A673 (cell line): ENCODE measurements around the gene NREP. TPM values are rescaled to one million over a fixed set of nuclear protein-coding genes. Genes with fewer than 3 reads are reported as not detected.

Experiments
- BruUV-seq: library from RNA; stranded (reverse); fragments of 400-500 nt; replicated peaks from 2 replicates; lab custom pipeline; 2021; lab: Mats Ljungman, UMichigan
- CTCF ChIA-PET: fragments of 300-600 bp; sonication (Branson Sonifier 250); formaldehyde crosslinking; loops from one replicate; lab custom pipeline; 2022; ENCODE audit warnings: antibody characterized with exemption; lab: Charles Lee
- POLR2A ChIA-PET: fragments of 300-600 bp; sonication (Branson Sonifier 250); formaldehyde crosslinking; loops from one replicate; lab custom pipeline; 2022; ENCODE audit warnings: antibody characterized with exemption; ENCODE audit not compliant: low non-redundant PET; lab: Charles Lee
- DNase-seq: peaks from one replicate; pipeline ENCODE4 v3.0.0-alpha.2; 2015; ENCODE audit warnings: low spot score
- H3K27ac ChIP-seq: fragments of 200-600 bp; sonication (generic); 2 replicates; pipeline ENCODE4 v1.5.1; 2016; ENCODE audit warnings: mixed run types, low read depth, mild to moderate bottlenecking, mixed read lengths, antibody characterized with exemption, low read length; ENCODE audit not compliant: poor library complexity, severe bottlenecking
- H3K27me3 ChIP-seq: fragments of 200-600 bp; sonication (generic); replicated peaks from 2 replicates; pipeline ENCODE4 v1.6.1; 2017; ENCODE audit warnings: mixed run types, low read depth, mild to moderate bottlenecking, mixed read lengths, antibody characterized with exemption, low read length; ENCODE audit not compliant: insufficient read depth, poor library complexity
- H3K36me3 ChIP-seq: fragments of 200-600 bp; sonication (generic); 2 replicates; pipeline ENCODE4 v1.6.1; 2016; ENCODE audit warnings: mixed run types, mild to moderate bottlenecking, mixed read lengths, antibody characterized with exemption, low read length; ENCODE audit not compliant: insufficient read depth, poor library complexity, severe bottlenecking
- H3K4me1 ChIP-seq: fragments of 200-600 bp; sonication (generic); 2 replicates; pipeline ENCODE4 v1.6.1; 2017; ENCODE audit warnings: mixed run types, mild to moderate bottlenecking, mixed read lengths, antibody characterized with exemption, low read length; ENCODE audit not compliant: insufficient read depth, poor library complexity, severe bottlenecking
- H3K4me3 ChIP-seq: fragments of 200-600 bp; sonication (generic); 2 replicates; pipeline ENCODE4 v1.5.1; 2016; ENCODE audit warnings: low read depth, mixed run types, mild to moderate bottlenecking, mixed read lengths, low read length; ENCODE audit not compliant: poor library complexity, severe bottlenecking
- H3K9me3 ChIP-seq: fragments of 200-600 bp; sonication (generic); 2 replicates; pipeline ENCODE4 v1.6.1; 2016; ENCODE audit warnings: mixed run types, low read depth, mild to moderate bottlenecking, mixed read lengths, antibody characterized with exemption, low read length; ENCODE audit not compliant: poor library complexity, severe bottlenecking
- EZH2 ChIP-seq: fragments of 200-600 bp; sonication (generic); IDR thresholded peaks from 2 replicates; pipeline ENCODE4 v1.6.1; 2017; ENCODE audit warnings: borderline replicate concordance, low read depth, mild to moderate bottlenecking, mixed read lengths, antibody characterized with exemption, low read length; ENCODE audit not compliant: poor library complexity, severe bottlenecking
- intact Hi-C: fragments of 100-400 bp; cut with micrococcal nuclease; formaldehyde crosslinking; loops from one replicate; pipeline ENCODE4 v1.10.0; 2022; ENCODE audit not compliant: unreplicated experiment
- total RNA-seq: library from RNA; stranded (reverse); gene quantifications from 2 replicates; pipeline ENCODE4 v1.2.3, GENCODE V29; 2021
- TF ChIP-seq, protein P1 (sequence below): fragments of 300-800, 200-600 bp; sonication (generic); conservative IDR thresholded peaks from 2 replicates; pipeline ENCODE4 v1.5.1; 2017; ENCODE audit warnings: low read depth, mild to moderate bottlenecking, antibody characterized with exemption, low read length, moderate library complexity, mixed read lengths

NREP gene
- total RNA-seq, 1 experiment from 2014 or later, result 31.0 TPM

- Histone ChIP-seq H3K27me3 (no peaks in the 10 kb centered on the region), H3K36me3 (no peaks in the 10 kb centered on the region), H3K4me1 (peaks cover 18% of the 10 kb centered on the region), H3K4me3 (no peak overlapping the region), H3K9me3 (no peaks in the 10 kb centered on the region), H3K27ac (no peak overlapping the region)
- TF ChIP-seq EZH2, result no peak
- TF ChIP-seq, protein P1, sequence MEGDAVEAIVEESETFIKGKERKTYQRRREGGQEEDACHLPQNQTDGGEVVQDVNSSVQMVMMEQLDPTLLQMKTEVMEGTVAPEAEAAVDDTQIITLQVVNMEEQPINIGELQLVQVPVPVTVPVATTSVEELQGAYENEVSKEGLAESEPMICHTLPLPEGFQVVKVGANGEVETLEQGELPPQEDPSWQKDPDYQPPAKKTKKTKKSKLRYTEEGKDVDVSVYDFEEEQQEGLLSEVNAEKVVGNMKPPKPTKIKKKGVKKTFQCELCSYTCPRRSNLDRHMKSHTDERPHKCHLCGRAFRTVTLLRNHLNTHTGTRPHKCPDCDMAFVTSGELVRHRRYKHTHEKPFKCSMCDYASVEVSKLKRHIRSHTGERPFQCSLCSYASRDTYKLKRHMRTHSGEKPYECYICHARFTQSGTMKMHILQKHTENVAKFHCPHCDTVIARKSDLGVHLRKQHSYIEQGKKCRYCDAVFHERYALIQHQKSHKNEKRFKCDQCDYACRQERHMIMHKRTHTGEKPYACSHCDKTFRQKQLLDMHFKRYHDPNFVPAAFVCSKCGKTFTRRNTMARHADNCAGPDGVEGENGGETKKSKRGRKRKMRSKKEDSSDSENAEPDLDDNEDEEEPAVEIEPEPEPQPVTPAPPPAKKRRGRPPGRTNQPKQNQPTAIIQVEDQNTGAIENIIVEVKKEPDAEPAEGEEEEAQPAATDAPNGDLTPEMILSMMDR, result no peak
- no TSS peak for BruUV-seq
- intact Hi-C loops, result no loop called here
- CTCF ChIA-PET, result no interaction called here
- POLR2A ChIA-PET, result no interaction called here
- DNase-seq, result no peak
Observed at GRCh38 chr5:111781200-111781599, 24.2 kb upstream of the NREP start.

GRCh38 chr5:111779922-111780292, 22.9 kb upstream of the NREP start:
- peak; percentile 47 for DNase-seq
- Histone ChIP-seq H3K36me3 (no peaks in the 10 kb centered on the region), H3K4me3 (no peak overlapping the region), H3K27me3 (no peaks in the 10 kb centered on the region), H3K9me3 (no peaks in the 10 kb centered on the region), H3K4me1 (peaks cover 24% of the 10 kb centered on the region), H3K27ac (no peak overlapping the region)
- intact Hi-C loops, result no loop called here
- TF ChIP-seq EZH2, result no peak
- TF ChIP-seq, protein P1, result no peak
- BruUV-seq, result no TSS peak
- ChIA-PET POLR2A (no interaction called here), CTCF (interaction anchor here (0.6 kb wide), 1 partner anchor 40 kb away, joined by 3 read pairs; no protein-coding TSS in a partner anchor)

GRCh38 chr5:111779260-111779921, 22.4 kb upstream of the NREP start:
- POLR2A ChIA-PET, result no interaction called here
- no peaks in the 10 kb centered on the region for H3K36me3 ChIP-seq
- TF ChIP-seq, protein P1, result no peak
- TF ChIP-seq EZH2, result no peak
- H3K9me3 ChIP-seq, result no peaks in the 10 kb centered on the region
- no TSS peak for BruUV-seq
- peak; percentile 7 for DNase-seq
- no peak overlapping the region for H3K27ac ChIP-seq
- CTCF ChIA-PET, result interaction anchor here (1.0 kb wide), 1 partner anchor 22 kb away, joined by 3 read pairs; no protein-coding TSS in a partner anchor
- intact Hi-C loops, result no loop called here
- no peak overlapping the region for H3K4me3 ChIP-seq
- H3K27me3 ChIP-seq, result no peaks in the 10 kb centered on the region
- peaks cover 29% of the 10 kb centered on the region for H3K4me1 ChIP-seq
